Vagina (tissue), 2 donors: ENCODE data around the gene TDRD3.

Experiments
- CTCF ChIP-seq, 3 experiments: fragments of 450-650 bp in 2 of 3; fragments of 200-600 bp in 1 of 3; sonication (generic) in 1 of 3; IDR thresholded peaks; one replicate each; pipeline ENCODE4 v1.5.1; 2017 to 2019; ENCODE audit warnings: antibody characterized with exemption in 3 of 3, mild to moderate bottlenecking in 2 of 3, moderate library complexity in 2 of 3
- POLR2A ChIP-seq, 2 donors: fragments of 450-650 bp; IDR thresholded peaks; one replicate each; pipeline ENCODE4 v1.6.1; 2017; ENCODE audit warnings: antibody characterized with exemption in 2 of 2, mild to moderate bottlenecking in 2 of 2, moderate library complexity in 2 of 2
- POLR2AphosphoS5 ChIP-seq, 2 donors: sonication (generic); formaldehyde crosslinking; IDR thresholded peaks; one replicate each; pipeline ENCODE4 v1.9.0; 2017; ENCODE audit warnings: antibody characterized with exemption in 2 of 2, mild to moderate bottlenecking in 2 of 2, low read depth in 1 of 2; ENCODE audit not compliant: insufficient read depth in 1 of 2

GRCh38 chr13:60407095-60407494 lies 10.1 kb downstream of the TDRD3 start:
- TF ChIP-seq CTCF (IDR thresholded peaks at IDR 0.05) (no peak), POLR2AphosphoS5 (IDR thresholded peaks at IDR 0.05; ENCODE audit: insufficient read depth in 1 of 2, low read depth in 1 of 2) (no peak), POLR2A (IDR thresholded peaks at IDR 0.05) (no peak)
